Measurements from ENCODE around the gene VDR.

GRCh38 chr12:47942614-47943225 is 37.9 kb upstream of the VDR start:
- TF ChIP-seq CTCF (IDR thresholded peaks at IDR 0.05; ENCODE audit: low read length) (no peak), EZH2phosphoT487 (IDR thresholded peaks at IDR 0.05; ENCODE audit: low read length) (no peak)
